ENCODE data around the gene TBC1D14. TPM values are rescaled to one million over a fixed set of nuclear protein-coding genes. Genes with fewer than 3 reads are reported as not detected.

Gene TBC1D14
- total RNA-seq, 3 donors from 2014 or later (not counting 1 experiment from before 2014, with no cell fraction given) = 36.0 to 54.7 (median 53.2) TPM

DNA sequence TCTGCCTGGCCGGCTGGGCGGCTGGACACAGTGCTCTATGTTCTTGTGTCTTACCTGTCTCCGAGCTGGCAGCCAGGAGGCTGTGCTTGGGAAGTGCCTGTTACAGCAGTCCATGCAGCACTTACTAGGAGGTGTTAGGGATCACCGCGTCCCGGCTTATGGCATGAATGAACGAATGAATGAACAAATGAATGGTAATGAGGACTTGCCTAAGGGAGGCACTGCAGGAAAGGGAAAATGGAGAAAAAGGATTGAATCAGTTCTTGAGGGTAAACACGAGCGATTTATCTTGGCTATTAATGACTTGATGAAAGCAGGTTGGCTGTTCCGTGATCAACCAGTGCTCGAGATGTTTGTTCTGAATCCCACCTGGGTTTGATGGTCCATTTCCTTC, 31.1 kb downstream of the TBC1D14 start:
- Mint-ChIP-seq H3K4me1 (peaks cover 74 to 84% of the 10 kb centered on the region in 2 donors), H3K4me3 (peak overlapping the region; percentile 78), H3K27ac (peak overlapping the region; percentile 88 to 91), H3K27me3 (ENCODE audit: low read depth in 2 of 2) (no peaks in the 10 kb centered on the region), H3K36me3 (no peaks in the 10 kb centered on the region), H3K9me3 (no peaks in the 10 kb centered on the region)
- H3K4me1 ChIP-seq (ENCODE audit: control insufficient read depth, insufficient read depth, low read length) = peaks cover 73% of the 10 kb centered on the region
- TF ChIP-seq, protein P1, sequence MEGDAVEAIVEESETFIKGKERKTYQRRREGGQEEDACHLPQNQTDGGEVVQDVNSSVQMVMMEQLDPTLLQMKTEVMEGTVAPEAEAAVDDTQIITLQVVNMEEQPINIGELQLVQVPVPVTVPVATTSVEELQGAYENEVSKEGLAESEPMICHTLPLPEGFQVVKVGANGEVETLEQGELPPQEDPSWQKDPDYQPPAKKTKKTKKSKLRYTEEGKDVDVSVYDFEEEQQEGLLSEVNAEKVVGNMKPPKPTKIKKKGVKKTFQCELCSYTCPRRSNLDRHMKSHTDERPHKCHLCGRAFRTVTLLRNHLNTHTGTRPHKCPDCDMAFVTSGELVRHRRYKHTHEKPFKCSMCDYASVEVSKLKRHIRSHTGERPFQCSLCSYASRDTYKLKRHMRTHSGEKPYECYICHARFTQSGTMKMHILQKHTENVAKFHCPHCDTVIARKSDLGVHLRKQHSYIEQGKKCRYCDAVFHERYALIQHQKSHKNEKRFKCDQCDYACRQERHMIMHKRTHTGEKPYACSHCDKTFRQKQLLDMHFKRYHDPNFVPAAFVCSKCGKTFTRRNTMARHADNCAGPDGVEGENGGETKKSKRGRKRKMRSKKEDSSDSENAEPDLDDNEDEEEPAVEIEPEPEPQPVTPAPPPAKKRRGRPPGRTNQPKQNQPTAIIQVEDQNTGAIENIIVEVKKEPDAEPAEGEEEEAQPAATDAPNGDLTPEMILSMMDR (IDR thresholded peaks at IDR 0.05) = no peak
- WGBS (ENCODE audit: insufficient coverage) = 97% methylated on average over 11 of the region's 11 CpGs
- no peak for ATAC-seq
- H3K27ac ChIP-seq (ENCODE audit: low read length) = peak overlapping the region; percentile 50
- no peaks in the 10 kb centered on the region for H3K27me3 ChIP-seq (ENCODE audit: control insufficient read depth, insufficient read depth, low read length)
- no peaks in the 10 kb centered on the region for H3K9me3 ChIP-seq (ENCODE audit: control insufficient read depth, insufficient read depth, low read length)
- intact Hi-C loops (cut with micrococcal nuclease) = loop anchor here (5.0 kb wide), 1 partner anchor 33 kb away; the partner anchor contains the start of gene TBC1D14
- no peaks in the 10 kb centered on the region for H3K36me3 ChIP-seq (ENCODE audit: control insufficient read depth, insufficient read depth, low read length)
- H3K4me3 ChIP-seq (ENCODE audit: low read length) = no peak overlapping the region
- no peak for DNase-seq

DNA sequence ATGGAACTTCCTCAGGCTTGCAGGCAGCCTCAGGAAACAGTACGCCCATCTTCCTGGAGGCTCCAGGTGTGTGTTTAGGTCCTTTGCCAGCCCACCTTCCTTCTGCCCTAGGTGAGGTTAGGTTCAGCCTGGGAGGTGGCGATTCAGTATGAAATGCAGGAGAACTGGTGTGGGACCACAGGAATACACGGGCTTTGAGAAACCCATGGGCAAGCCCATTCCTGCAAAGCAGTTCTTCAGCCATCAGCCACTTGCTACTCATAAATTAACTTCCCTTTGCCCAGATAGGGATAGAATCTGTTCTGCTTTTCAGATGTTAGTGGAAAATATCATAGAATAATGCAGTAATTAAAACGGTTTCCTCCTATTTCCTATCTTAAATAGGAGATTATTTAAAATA, 32.2 kb downstream of the TBC1D14 start:
- H3K9me3 ChIP-seq (ENCODE audit: control insufficient read depth, insufficient read depth, low read length) = no peaks in the 10 kb centered on the region
- WGBS (ENCODE audit: insufficient coverage) = 36% methylated on average over 3 of the region's 4 CpGs
- H3K36me3 ChIP-seq (ENCODE audit: control insufficient read depth, insufficient read depth, low read length) = no peaks in the 10 kb centered on the region
- intact Hi-C loops (cut with micrococcal nuclease) = loop anchor here (2.0 to 5.0 kb wide), 3 partner anchors 25 to 45 kb away; partner anchors contain the start of gene TBC1D14
- Mint-ChIP-seq H3K27me3 (ENCODE audit: low read depth in 2 of 2) (no peaks in the 10 kb centered on the region), H3K27ac (peak overlapping the region; percentile 88 to 91), H3K9me3 (no peaks in the 10 kb centered on the region), H3K36me3 (no peaks in the 10 kb centered on the region), H3K4me1 (peaks cover 65 to 77% of the 10 kb centered on the region in 2 donors), H3K4me3 (peak overlapping the region; percentile 90)
- H3K27me3 ChIP-seq (ENCODE audit: control insufficient read depth, insufficient read depth, low read length) = no peaks in the 10 kb centered on the region
- DNase-seq (no peak), ATAC-seq (no peak)
- TF ChIP-seq, protein P1 (IDR thresholded peaks at IDR 0.05) = no peak
- H3K27ac ChIP-seq (ENCODE audit: low read length) = peak overlapping the region; percentile 63
- H3K4me1 ChIP-seq (ENCODE audit: control insufficient read depth, insufficient read depth, low read length) = peaks cover 73% of the 10 kb centered on the region
- H3K4me3 ChIP-seq (ENCODE audit: low read length) = peak overlapping the region; percentile 1

DNA sequence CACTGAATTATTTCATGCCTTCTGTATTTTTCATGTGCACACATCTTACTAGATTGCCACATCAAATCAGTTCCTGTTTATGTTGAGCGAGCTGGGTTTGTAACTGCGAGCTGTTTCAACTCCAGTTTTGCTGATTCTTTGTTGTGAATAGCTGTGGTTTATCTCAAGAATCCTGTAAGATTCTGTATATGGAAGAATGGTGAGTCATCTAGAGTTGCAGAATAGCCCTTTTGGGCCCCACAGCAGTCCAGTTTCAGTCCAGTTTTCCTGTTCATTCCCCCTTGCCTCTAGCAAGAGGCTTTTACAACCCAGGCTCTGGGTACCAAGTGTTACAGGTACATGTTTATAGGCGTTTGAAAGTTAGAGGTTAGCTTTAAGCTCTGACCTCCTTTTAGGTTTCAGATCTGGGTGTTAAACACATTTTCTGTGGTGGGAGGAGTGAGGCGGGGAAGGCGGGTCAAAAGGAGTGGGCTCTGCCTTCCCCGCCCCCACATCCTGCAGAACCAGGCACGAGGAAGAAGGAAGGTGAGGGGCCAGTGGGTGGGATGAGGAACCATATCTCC, 32.7 kb downstream of the TBC1D14 start:
- no peaks in the 10 kb centered on the region for H3K9me3 Mint-ChIP-seq
- WGBS (ENCODE audit: insufficient coverage) = 3% methylated on average over 5 of the region's 7 CpGs
- peak overlapping the region; percentile 88 to 91 for H3K27ac Mint-ChIP-seq
- ATAC-seq (peak; percentile 63 to 80 (median 70)), DNase-seq (peak in 1 of 2 donors; percentile 71)
- H3K4me3 Mint-ChIP-seq = peak overlapping the region; percentile 90
- intact Hi-C loops (cut with micrococcal nuclease) = loop anchor here (2.0 to 5.0 kb wide), 3 partner anchors 26 to 44 kb away; partner anchors contain the start of gene TBC1D14
- Histone ChIP-seq H3K4me1 (ENCODE audit: control insufficient read depth, insufficient read depth, low read length) (peaks cover 73% of the 10 kb centered on the region), H3K27ac (ENCODE audit: low read length) (peak overlapping the region; percentile 63), H3K27me3 (ENCODE audit: control insufficient read depth, insufficient read depth, low read length) (no peaks in the 10 kb centered on the region), H3K4me3 (ENCODE audit: low read length) (no peak overlapping the region), H3K36me3 (ENCODE audit: control insufficient read depth, insufficient read depth, low read length) (no peaks in the 10 kb centered on the region), H3K9me3 (ENCODE audit: control insufficient read depth, insufficient read depth, low read length) (no peaks in the 10 kb centered on the region)
- TF ChIP-seq, protein P1 (IDR thresholded peaks at IDR 0.05) = no peak
- no peaks in the 10 kb centered on the region for H3K36me3 Mint-ChIP-seq
- peaks cover 60 to 74% of the 10 kb centered on the region in 2 donors for H3K4me1 Mint-ChIP-seq
- no peaks in the 10 kb centered on the region for H3K27me3 Mint-ChIP-seq (ENCODE audit: low read depth in 2 of 2)

Measured in natural killer cell (primary cell).